ENCODE measurements around the gene CCDC78. TPM values are rescaled to one million over a fixed set of nuclear protein-coding genes. Genes with fewer than 3 reads are reported as not detected.
A peak's percentile ranks its signal among the peaks of the same experiment; 100 is the strongest.

Gene CCDC78
- total RNA-seq, 1 donor from 2014 or later = 26.1 TPM

DNA sequence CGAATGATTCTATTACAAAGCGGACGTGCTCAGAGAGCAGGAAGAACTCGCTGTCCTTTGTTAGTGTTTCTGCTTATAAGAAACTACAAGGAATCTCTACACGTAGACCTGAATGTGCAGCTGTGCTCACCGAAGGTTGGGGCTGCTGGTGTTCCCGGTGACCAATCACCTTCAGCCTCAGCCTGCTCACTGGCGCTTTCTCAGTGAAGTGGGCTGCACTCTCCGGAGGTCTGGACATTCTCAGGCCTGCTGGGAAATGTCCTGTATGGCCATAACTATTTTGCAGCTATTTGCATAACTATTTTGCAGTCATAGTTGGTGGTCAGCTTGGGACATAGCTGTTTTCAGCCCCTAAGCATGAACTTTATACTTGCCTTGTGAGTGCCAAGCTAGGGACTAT lies 24.2 kb upstream of the CCDC78 start:
- TF ChIP-seq, protein P1, sequence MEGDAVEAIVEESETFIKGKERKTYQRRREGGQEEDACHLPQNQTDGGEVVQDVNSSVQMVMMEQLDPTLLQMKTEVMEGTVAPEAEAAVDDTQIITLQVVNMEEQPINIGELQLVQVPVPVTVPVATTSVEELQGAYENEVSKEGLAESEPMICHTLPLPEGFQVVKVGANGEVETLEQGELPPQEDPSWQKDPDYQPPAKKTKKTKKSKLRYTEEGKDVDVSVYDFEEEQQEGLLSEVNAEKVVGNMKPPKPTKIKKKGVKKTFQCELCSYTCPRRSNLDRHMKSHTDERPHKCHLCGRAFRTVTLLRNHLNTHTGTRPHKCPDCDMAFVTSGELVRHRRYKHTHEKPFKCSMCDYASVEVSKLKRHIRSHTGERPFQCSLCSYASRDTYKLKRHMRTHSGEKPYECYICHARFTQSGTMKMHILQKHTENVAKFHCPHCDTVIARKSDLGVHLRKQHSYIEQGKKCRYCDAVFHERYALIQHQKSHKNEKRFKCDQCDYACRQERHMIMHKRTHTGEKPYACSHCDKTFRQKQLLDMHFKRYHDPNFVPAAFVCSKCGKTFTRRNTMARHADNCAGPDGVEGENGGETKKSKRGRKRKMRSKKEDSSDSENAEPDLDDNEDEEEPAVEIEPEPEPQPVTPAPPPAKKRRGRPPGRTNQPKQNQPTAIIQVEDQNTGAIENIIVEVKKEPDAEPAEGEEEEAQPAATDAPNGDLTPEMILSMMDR (IDR thresholded peaks at IDR 0.05) = no peak
- Histone ChIP-seq H3K4me3 (no peak overlapping the region), H3K4me1 (no peaks in the 10 kb centered on the region), H3K27me3 (ENCODE audit: low read depth) (no peaks in the 10 kb centered on the region), H3K27ac (no peak overlapping the region), H3K36me3 (no peaks in the 10 kb centered on the region), H3K9me3 (no peaks in the 10 kb centered on the region)
- no peak for ATAC-seq
- DNase-seq = no peak
- intact Hi-C loops (cut with DNase I) = no loop called here

DNA sequence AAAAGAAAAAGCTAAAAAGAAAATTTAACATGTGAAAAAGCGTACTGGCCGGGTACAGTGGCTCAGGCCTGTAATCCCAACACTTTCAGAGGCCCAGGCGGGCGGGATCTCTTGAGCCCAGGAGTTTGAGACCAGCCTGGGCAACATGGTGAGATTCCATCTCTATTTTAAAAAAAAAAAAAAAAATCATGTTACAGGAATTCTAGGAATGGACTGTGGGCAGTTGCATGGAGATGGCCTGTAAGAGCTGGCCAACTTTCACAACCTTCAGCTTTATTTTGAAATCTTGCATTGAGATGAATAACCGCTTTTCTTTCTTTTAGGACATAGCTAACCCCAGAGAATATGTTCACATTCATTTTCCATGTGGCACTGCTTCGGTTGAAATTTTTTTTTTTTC lies 22.8 kb upstream of the CCDC78 start:
- intact Hi-C loops (cut with DNase I) = no loop called here
- Histone ChIP-seq H3K27ac (no peak overlapping the region), H3K27me3 (ENCODE audit: low read depth) (no peaks in the 10 kb centered on the region), H3K4me3 (no peak overlapping the region), H3K9me3 (no peaks in the 10 kb centered on the region), H3K36me3 (no peaks in the 10 kb centered on the region), H3K4me1 (no peaks in the 10 kb centered on the region)
- ATAC-seq = no peak
- TF ChIP-seq, protein P1 (IDR thresholded peaks at IDR 0.05) = no peak
- DNase-seq = no peak

DNA sequence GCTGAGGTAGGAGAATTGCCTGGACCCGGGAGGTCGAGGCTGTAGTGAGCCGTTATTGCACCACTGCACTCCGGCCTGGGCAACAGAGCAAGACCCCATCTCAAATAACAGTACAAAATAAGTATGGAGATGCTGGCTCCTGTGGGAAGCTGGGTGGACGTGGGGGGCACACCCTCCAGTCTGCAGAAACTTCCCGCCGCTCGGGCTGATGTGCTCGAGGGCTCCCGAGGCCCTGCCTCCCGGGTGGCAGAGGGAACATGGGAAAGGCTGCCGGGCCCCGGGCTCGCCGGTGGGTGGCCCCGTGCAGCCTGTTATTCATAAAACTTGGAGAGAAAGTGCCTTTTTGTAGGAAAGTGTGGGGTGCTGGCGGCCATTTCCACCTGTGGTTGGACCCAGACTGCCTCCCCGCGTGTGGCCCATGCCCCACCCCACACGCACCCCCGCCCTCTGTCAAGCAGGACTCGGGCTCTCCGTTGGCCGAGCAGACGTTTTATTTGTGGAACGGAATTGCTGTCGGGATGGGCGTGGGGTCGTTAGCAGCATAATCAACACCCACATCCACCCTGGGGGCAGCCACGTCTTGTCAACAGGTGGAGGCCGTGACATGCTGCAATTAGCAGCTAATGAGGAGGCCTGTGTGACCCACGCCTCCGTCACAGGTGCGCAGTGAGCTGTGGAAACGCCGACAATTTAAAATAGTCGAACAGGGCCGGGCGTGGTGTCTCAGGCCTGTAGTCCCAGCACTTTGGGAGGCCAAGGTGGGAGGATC lies 21.9 kb upstream of the CCDC78 start:
- no peaks in the 10 kb centered on the region for H3K9me3 ChIP-seq
- H3K4me1 ChIP-seq = no peaks in the 10 kb centered on the region
- H3K36me3 ChIP-seq = no peaks in the 10 kb centered on the region
- H3K27me3 ChIP-seq (ENCODE audit: low read depth) = no peaks in the 10 kb centered on the region
- H3K4me3 ChIP-seq = no peak overlapping the region
- TF ChIP-seq, protein P1 (IDR thresholded peaks at IDR 0.05) = no peak
- DNase-seq (no peak), ATAC-seq (no peak)
- intact Hi-C loops (cut with DNase I) = no loop called here
- H3K27ac ChIP-seq = no peak overlapping the region

DNA sequence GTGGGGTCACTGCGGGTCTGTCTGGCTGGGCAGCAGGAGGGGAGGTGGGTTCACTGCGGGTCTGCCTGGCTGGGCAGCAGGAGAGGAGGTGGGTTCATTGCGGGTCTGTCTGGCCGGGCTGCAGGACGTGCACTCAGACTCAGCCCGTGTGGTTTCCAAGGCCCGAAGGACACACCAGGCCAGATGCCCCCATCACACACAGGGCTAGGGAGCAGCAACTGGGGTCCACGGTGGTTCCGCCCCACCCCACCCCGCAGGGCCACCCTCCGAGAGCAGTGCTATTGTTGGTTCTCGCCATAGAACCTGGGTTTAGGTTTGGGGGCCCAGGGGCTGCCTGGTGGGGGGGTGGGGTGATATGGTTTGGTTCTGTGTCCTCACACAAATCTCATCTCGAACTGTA lies 20.4 kb upstream of the CCDC78 start:
- H3K27me3 ChIP-seq (ENCODE audit: low read depth) = no peaks in the 10 kb centered on the region
- H3K4me3 ChIP-seq = no peak overlapping the region
- DNase-seq (no peak), ATAC-seq (no peak)
- H3K4me1 ChIP-seq = no peaks in the 10 kb centered on the region
- TF ChIP-seq, protein P1 (IDR thresholded peaks at IDR 0.05) = no peak
- intact Hi-C loops (cut with DNase I) = no loop called here
- no peaks in the 10 kb centered on the region for H3K9me3 ChIP-seq
- no peak overlapping the region for H3K27ac ChIP-seq
- no peaks in the 10 kb centered on the region for H3K36me3 ChIP-seq

DNA sequence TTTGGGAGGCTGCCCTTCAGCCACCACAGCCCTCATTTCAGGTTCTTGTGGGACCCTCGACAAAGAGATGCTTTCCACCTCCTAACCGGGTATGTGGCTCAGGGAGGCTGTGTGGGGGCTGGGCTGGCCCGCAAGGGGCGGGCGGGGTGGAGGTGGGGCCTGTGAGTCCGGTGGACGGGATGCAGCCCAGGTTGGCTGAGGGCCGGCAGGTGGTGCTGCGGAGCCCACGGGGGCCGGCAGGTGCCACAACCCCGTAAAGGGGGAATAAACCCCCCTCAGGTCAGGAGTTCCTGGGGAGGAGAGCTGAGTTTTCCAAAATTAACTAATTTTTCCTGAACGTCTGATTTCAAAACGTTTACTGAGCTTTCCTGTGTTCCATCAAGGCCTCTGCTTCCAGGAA lies 19.5 kb upstream of the CCDC78 start:
- intact Hi-C loops (cut with DNase I) = no loop called here
- H3K27me3 ChIP-seq (ENCODE audit: low read depth) = no peaks in the 10 kb centered on the region
- DNase-seq = no peak
- no peak overlapping the region for H3K4me3 ChIP-seq
- peak in 1 of 2 donors; percentile 40 for ATAC-seq
- H3K27ac ChIP-seq = no peak overlapping the region
- no peaks in the 10 kb centered on the region for H3K9me3 ChIP-seq
- H3K4me1 ChIP-seq = peaks cover 4% of the 10 kb centered on the region
- TF ChIP-seq, protein P1 (IDR thresholded peaks at IDR 0.05) = peak; percentile 38
- no peaks in the 10 kb centered on the region for H3K36me3 ChIP-seq
